Stimulated activated CD4-positive, alpha-beta T cell treated with anti-CD3 and anti-CD28 coated beads, Interleukin-1b, Interleukin-23, amount 100 ng/mL, for 24 hours (primary cell): Measurements from ENCODE around the gene DOK4.

Experiments
- DNase-seq, 4 experiments: peaks; one replicate each; pipeline ENCODE4 v3.0.0-alpha.2; 2020; ENCODE audit warnings: low read depth in 4 of 4, low spot score in 1 of 4

The DOK4 gene

DNA sequence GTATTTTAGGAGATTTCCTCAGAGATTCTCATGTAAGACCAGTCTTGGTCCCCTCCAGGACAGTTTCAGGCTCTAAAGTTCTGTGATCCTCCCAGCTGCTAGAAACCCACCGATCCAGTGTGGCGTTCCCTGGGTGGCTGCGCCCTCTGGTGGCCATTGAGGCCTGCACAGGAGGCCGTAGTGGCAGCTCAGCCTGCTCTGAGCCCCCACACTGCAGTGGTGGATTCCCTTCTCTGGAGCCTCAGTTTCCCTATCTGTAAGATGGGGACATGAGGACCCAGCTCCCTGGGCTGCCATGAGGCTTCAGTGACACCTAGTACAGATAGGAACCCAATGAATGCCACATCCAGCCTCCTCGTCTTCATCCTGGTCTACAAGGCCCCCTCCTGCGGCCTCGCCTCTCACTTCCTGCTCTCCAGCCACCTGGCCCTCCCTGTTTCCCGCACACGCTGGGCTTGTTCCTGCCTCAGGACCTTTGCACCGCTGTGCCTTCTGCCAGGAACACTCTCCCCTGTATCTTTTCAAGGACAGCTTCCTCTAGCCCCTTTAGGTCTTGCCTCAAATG is 33.6 kb upstream of the DOK4 start:
- peak; percentile 67 to 76 (median 72) for DNase-seq

DNA sequence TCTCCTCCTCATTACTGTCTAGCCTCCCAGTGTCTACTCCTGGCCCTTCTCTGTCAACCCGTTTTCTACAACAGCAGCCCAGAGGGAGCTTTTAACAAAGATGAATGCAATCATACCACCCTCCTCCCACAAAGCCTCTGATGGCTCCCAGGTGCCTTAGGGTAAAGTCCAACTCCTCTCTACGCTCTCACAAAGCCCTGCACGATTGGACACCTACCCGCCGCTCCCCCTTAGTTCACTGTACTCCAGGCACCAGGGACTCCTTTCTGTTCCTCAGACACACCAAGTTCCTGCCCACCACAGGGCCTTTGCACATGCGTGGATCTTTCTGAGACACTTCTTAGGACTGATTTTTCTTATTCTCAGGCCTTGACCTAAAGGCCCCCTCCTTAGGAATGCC is 32.6 kb upstream of the DOK4 start:
- no peak for DNase-seq

DNA sequence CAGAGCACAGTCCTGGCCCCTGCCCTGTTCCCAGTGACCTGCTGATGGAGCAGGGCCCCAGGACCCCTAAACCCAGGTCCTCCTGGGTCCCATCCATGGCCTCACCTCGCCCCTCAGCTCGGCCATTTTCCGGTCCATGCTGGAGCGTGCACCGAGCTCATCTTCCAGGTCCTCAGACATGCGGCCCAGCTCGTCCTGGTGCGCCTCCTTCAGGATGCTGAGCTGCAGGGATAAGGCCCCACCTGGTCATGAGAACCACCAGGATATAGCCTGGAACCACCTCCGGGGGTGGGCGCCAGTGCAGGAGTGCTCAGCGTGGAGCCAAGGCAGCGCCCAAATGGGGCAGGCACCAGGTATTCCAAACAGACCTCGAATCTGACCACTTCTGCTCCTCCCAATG is 32.2 kb upstream of the DOK4 start:
- DNase-seq, result no peak

DNA sequence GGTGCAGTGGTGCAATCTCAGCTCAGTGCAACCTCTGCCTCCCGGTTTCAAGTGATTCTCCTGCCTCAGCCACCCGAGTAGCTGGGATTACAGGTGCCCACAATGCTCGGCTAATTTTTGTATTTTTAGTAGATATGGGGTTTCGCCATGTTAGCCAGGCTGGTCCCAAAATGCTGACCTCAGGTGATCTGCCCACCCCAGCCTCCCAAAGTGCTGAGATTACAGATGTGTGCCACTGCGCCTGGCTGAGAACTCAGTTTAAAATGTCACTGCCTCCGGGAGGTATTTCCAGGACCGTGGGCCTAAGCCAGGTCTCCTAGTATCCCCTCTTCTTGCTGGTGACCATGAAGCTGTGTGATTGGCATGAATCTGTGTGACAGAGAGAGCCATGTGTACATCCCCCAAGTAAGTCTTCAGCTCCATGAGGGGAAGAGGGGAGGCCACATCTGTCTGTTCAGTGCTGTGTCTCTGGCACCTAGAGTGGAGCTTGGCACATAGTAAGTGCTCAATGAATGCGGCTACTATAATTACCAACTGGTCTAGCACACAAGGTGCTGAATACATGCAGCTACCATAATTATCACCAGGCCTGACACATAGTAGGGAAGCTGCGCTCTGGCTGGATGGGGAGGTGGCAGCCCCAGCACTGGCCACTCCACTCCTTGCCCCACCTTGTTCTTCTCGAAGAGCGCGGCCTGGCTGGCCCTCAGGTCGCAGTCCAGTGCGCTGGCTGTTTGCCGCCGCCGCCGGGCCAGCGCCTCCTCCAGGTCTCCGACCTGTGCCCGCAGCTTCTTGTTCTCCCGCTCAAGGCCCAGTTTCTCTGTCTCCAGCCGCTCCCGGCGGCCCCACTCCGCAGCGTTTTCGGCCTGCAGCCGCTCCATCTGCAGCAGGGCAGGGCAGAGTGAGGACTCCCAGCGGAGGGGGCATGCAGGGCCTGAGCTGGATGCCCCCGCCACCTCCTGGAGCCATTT is 31.4 kb upstream of the DOK4 start:
- no peak for DNase-seq

- no peak for DNase-seq
These were observed 30.5 kb upstream of the DOK4 start for GRCh38 chr16:57516773-57517172.

DNA sequence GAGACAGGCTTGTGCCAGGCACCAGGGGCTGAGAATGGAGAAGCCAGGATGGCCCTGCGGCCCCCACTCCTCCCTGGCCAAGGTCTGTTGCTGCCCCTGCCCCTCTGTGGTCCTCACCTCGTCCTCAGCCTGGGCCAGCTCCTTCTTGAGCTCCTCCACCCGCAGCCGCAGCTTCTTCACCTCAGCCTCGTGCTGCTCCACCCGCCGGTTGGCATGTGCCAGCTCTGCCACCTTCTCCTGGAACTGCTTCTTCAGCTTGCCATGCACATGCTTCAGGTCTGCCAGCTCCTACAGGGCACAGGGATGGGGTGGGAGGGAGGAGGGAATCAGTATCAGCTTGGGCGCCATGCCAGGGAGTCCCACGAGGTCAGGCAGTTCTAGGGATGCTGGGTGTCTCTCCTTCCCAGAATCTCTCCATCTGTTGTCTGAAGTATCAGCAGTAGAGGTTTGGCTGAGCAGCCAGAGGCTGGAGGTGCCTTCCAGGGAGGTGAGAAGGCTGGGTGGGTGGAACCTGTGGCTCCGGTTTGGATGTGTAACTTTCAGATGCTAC is 30.0 kb upstream of the DOK4 start:
- no peak for DNase-seq

DNA sequence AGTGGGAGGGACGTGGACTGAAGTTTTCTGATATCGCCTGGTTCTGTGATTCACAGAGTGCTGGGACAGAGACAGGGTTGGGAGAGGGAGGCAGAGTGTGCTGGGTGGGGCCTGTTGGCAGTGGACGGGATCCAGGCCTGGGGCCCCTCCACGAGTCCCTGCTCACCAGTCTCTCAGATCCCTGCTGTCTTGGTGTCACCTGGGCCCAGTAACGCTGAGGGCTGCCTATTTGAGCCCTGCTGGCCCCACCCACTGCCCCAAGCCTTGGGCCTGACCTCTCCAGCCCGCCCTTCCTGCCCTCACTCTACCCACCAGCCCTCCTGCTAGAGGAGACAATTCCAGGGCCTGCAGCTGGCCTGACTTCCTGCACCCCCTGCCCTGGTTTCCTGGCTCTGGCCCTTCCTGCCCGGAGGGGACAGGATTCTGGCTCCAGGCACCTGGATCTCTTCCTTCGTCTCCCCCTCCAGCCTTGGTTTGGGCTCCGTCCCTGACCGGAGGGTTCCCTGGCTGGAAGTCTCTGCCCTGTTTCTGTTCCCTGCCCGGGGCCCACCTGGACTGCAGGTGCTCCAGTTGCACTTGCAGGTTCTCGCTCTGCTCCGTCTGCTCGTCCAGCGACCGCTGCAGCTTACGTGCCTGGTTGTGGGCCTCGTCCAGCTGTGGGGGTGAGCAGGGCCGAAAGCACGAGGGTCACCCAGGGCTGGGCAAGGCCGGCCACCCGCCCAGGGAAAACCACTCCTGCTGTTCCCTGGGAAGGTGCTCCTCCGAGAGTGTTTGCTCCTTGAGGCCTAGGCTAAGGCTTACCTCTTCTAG is 28.7 kb upstream of the DOK4 start:
- no peak for DNase-seq

- no peak for DNase-seq
These were observed 28.1 kb upstream of the DOK4 start for GRCh38 chr16:57514371-57514770.

- DNase-seq, result no peak
These were observed 27.2 kb upstream of the DOK4 start for GRCh38 chr16:57513371-57514102.

DNA sequence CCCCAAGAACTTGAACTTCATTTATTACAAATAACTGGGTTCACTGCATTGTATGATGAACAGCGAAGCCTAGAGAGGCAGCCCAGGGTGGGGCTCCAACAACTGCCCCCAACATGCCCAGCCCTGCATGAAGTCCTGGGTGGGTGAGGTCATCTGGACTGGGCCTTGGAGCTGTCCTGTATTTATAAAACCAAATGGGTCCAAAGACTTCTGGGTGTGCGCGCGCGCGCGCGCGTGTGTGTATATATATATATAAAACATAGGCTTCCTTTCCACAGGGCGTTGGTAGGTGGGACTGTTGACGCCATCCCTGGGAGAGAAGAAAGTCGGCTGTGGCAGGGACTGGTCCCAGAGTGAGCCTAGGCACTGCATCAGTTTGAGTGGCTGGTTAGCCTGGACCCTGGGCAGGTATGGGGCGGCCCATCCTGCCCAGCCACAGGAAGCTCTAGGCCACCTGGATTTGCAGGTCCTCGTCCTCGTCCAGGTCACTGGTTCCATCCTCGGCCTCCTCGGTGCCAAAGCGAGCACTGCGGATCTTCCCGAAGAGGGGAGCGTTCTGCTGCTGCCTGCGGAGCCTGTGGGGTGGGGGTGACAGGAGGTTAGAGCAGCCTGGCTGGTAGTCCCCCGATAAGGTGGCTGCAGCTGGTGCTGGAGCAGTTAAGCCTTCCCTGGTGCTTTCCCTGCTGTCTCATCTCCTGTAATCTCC is 26.2 kb upstream of the DOK4 start:
- DNase-seq, result no peak

DNA sequence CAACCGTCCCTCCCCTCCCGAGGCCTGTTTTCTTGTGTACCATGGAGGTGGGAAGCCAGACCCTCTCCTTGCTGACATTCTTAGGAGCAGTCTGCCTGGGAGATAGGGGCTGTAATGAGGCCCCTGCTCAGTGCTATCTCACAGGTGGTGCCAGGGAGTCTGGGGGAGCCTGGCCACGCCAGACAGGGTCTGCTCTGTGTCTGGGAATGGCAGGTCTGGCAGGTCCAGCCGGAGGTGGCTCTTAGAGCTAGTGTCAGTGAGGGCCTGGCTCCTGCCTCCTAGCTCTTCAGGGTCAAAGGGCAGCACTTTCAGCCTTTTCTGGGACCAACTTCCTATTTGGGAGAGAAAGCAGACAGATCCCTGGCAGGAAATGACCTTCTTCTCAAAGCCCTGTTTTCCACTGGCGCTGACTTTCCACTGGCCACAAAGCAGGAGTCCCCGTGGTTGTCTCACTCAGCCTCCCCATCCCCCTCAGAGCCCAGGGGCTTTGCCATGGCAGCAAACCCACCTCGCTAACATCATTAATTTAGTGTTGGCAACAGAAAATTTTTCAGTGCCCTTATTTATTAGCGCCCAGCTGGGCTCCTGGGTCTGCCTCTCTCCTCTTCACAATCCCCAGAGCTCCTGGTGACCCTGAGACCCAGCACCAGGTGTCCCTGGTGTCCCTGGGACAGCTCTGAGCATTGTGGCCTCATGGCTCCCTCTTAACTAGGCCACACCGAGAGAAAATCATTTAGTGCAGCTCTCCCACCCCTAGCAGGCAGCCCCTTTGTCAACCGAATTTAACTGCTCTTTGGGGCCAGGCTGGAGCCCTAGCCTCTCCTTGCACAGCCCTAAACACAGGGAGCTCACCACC is 24.0 kb upstream of the DOK4 start:
- DNase-seq, result no peak

- no peak for DNase-seq
These were observed 23.1 kb upstream of the DOK4 start for GRCh38 chr16:57509231-57509923.

GRCh38 chr16:57508035-57508425 is 21.7 kb upstream of the DOK4 start:
- no peak for DNase-seq

- no peak for DNase-seq
These were observed 21.1 kb upstream of the DOK4 start for GRCh38 chr16:57507136-57508034.

DNA sequence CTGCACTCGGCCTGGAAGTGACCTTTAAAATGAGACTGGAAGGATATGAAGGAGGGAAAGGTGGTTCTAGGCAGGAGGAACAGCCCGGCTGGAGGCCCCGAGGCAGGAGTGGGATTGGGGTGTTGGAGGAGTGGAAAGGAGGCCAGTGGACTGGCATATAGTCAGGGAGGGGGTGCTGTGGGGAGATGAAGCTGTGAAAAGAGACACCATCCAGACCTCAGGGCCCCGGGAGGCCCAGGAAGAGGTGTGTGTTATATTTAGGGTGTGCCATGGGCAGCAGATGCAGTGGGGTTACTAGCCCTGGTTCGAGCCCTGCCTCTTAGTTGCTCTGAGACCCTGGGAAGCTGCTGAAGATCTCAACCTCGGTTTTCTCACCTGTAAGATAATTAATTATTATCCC is 18.9 kb upstream of the DOK4 start:
- DNase-seq, result no peak

DNA sequence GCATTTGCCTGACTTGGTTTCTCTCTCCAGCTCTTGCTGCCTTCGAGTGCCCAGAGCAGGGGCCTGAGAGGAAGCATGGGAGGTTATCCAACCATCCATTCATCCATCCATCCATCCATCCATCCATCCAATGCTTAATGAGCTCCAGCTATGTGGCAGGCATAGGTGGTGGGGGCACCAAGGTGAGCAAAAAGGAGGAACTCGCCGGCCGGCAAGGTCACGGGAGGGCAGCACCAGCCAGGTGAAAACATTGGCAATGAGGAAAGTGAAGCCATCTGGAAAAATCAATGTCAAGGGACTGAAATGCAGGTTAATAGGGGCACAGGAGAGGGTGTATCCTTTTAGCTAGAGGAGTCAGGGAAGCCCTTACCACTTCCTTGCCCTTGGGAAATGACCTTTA is 18.2 kb upstream of the DOK4 start:
- DNase-seq, result no peak

DNA sequence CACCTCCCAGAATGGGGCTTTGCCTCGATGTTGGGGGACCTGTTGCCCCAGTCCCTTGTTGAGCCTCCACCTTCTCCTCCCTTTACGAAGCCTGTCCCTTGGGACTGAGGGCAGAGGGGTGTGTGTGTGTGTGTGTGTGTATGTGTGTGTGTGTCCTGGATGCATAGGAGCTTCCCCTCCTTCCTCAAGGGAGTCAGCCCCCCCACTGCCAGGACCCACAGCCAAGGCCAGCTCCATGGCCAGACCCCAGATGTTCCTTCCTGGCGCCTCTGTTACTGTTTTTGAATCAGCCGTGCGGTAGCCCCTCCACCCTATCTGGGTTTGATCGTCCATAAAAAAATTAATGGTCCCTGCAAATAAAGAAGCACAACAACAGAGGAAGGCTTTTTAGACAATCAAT is 17.7 kb upstream of the DOK4 start:
- no peak for DNase-seq

GRCh38 chr16:57503366-57503765 is 17.1 kb upstream of the DOK4 start:
- no peak for DNase-seq
